Measurements from ENCODE around the gene BMP2.

The BMP2 gene

GRCh38 chr20:6824401-6824800 is 56.9 kb downstream of the BMP2 start:
- no peaks in the 10 kb centered on the region for H3K79me2 ChIP-seq (ENCODE audit: insufficient read depth, low read length)
- H3K4me3 ChIP-seq (ENCODE audit: insufficient read depth, low read length, poor library complexity, severe bottlenecking) = no peak overlapping the region
- no peaks in the 10 kb centered on the region for H4K20me1 ChIP-seq (ENCODE audit: low read depth, low read length)
- no peaks in the 10 kb centered on the region for H3K9me2 ChIP-seq (replicated peaks; ENCODE audit: insufficient read depth, low read length)
- H3K36me3 ChIP-seq (ENCODE audit: low read length) = no peaks in the 10 kb centered on the region
- no peaks in the 10 kb centered on the region for H3F3A ChIP-seq (ENCODE audit: insufficient read depth)
- no peak overlapping the region for H2AFZ ChIP-seq (ENCODE audit: low read depth, low read length, severe bottlenecking)
- TF ChIP-seq CTCF (IDR thresholded peaks at IDR 0.05; ENCODE audit: insufficient read depth, low read length, poor library complexity, severe bottlenecking) = no peak
- TF ChIP-seq EZH2phosphoT487 (conservative IDR thresholded peaks at IDR 0.05; ENCODE audit: low read length) = no peak
- H3K27ac ChIP-seq (ENCODE audit: low read depth, low read length) = no peak overlapping the region
- H3K9ac ChIP-seq (ENCODE audit: low read length) = no peak overlapping the region
- no peaks in the 10 kb centered on the region for H3K9me3 ChIP-seq (ENCODE audit: insufficient read depth, low read length)
- H3K4me2 ChIP-seq (ENCODE audit: low read depth, low read length, poor library complexity, severe bottlenecking) = no peak overlapping the region
- no peaks in the 10 kb centered on the region for H3K27me3 ChIP-seq (ENCODE audit: low read length)

- Histone ChIP-seq H3K79me2 (ENCODE audit: insufficient read depth, low read length) (no peaks in the 10 kb centered on the region), H3K9me3 (ENCODE audit: insufficient read depth, low read length) (no peaks in the 10 kb centered on the region), H3K9me2 (replicated peaks; ENCODE audit: insufficient read depth, low read length) (no peaks in the 10 kb centered on the region), H3K9ac (ENCODE audit: low read length) (no peak overlapping the region), H3K27ac (ENCODE audit: low read depth, low read length) (no peak overlapping the region), H4K20me1 (ENCODE audit: low read depth, low read length) (no peaks in the 10 kb centered on the region), H2AFZ (ENCODE audit: low read depth, low read length, severe bottlenecking) (no peak overlapping the region), H3K4me3 (ENCODE audit: insufficient read depth, low read length, poor library complexity, severe bottlenecking) (no peak overlapping the region), H3K4me2 (ENCODE audit: low read depth, low read length, poor library complexity, severe bottlenecking) (no peak overlapping the region), H3K36me3 (ENCODE audit: low read length) (no peaks in the 10 kb centered on the region), H3K27me3 (ENCODE audit: low read length) (no peaks in the 10 kb centered on the region), H3F3A (ENCODE audit: insufficient read depth) (no peaks in the 10 kb centered on the region)
- TF ChIP-seq CTCF (IDR thresholded peaks at IDR 0.05; ENCODE audit: insufficient read depth, low read length, poor library complexity, severe bottlenecking) (no peak), EZH2phosphoT487 (conservative IDR thresholded peaks at IDR 0.05; ENCODE audit: low read length) (no peak)
Measured at GRCh38 chr20:6827472-6827871, 60.0 kb downstream of the BMP2 start.

- Histone ChIP-seq H3F3A (ENCODE audit: insufficient read depth) (no peaks in the 10 kb centered on the region), H4K20me1 (ENCODE audit: low read depth, low read length) (no peaks in the 10 kb centered on the region), H3K4me2 (ENCODE audit: low read depth, low read length, poor library complexity, severe bottlenecking) (no peak overlapping the region), H3K27ac (ENCODE audit: low read depth, low read length) (no peak overlapping the region), H3K9ac (ENCODE audit: low read length) (no peak overlapping the region), H3K27me3 (ENCODE audit: low read length) (no peaks in the 10 kb centered on the region), H3K79me2 (ENCODE audit: insufficient read depth, low read length) (no peaks in the 10 kb centered on the region), H3K36me3 (ENCODE audit: low read length) (no peaks in the 10 kb centered on the region), H3K4me3 (ENCODE audit: insufficient read depth, low read length, poor library complexity, severe bottlenecking) (no peak overlapping the region), H2AFZ (ENCODE audit: low read depth, low read length, severe bottlenecking) (no peak overlapping the region), H3K9me2 (replicated peaks; ENCODE audit: insufficient read depth, low read length) (no peaks in the 10 kb centered on the region), H3K9me3 (ENCODE audit: insufficient read depth, low read length) (no peaks in the 10 kb centered on the region)
- TF ChIP-seq CTCF (IDR thresholded peaks at IDR 0.05; ENCODE audit: insufficient read depth, low read length, poor library complexity, severe bottlenecking) (peak; percentile 61), EZH2phosphoT487 (conservative IDR thresholded peaks at IDR 0.05; ENCODE audit: low read length) (no peak)
Measured at GRCh38 chr20:6828794-6829423, 61.4 kb downstream of the BMP2 start.
